A673 (cell line): ENCODE measurements around the gene ARHGEF40. TPM values are rescaled to one million over a fixed set of nuclear protein-coding genes. Genes with fewer than 3 reads are reported as not detected.

Source experiments
- BruUV-seq: library from RNA; stranded (reverse); fragments of 400-500 nt; replicated peaks from 2 replicates; lab custom pipeline; 2021; lab: Mats Ljungman, UMichigan
- CTCF ChIA-PET: fragments of 300-600 bp; sonication (Branson Sonifier 250); formaldehyde crosslinking; loops from one replicate; lab custom pipeline; 2022; ENCODE audit warnings: antibody characterized with exemption; lab: Charles Lee
- POLR2A ChIA-PET: fragments of 300-600 bp; sonication (Branson Sonifier 250); formaldehyde crosslinking; loops from one replicate; lab custom pipeline; 2022; ENCODE audit warnings: antibody characterized with exemption; ENCODE audit not compliant: low non-redundant PET; lab: Charles Lee
- DNase-seq: peaks from one replicate; pipeline ENCODE4 v3.0.0-alpha.2; 2015; ENCODE audit warnings: low spot score
- H3K27ac ChIP-seq: fragments of 200-600 bp; sonication (generic); 2 replicates; pipeline ENCODE4 v1.5.1; 2016; ENCODE audit warnings: mixed run types, low read depth, mild to moderate bottlenecking, mixed read lengths, antibody characterized with exemption, low read length; ENCODE audit not compliant: poor library complexity, severe bottlenecking
- H3K27me3 ChIP-seq: fragments of 200-600 bp; sonication (generic); replicated peaks from 2 replicates; pipeline ENCODE4 v1.6.1; 2017; ENCODE audit warnings: mixed run types, low read depth, mild to moderate bottlenecking, mixed read lengths, antibody characterized with exemption, low read length; ENCODE audit not compliant: insufficient read depth, poor library complexity
- H3K36me3 ChIP-seq: fragments of 200-600 bp; sonication (generic); 2 replicates; pipeline ENCODE4 v1.6.1; 2016; ENCODE audit warnings: mixed run types, mild to moderate bottlenecking, mixed read lengths, antibody characterized with exemption, low read length; ENCODE audit not compliant: insufficient read depth, poor library complexity, severe bottlenecking
- H3K4me1 ChIP-seq: fragments of 200-600 bp; sonication (generic); 2 replicates; pipeline ENCODE4 v1.6.1; 2017; ENCODE audit warnings: mixed run types, mild to moderate bottlenecking, mixed read lengths, antibody characterized with exemption, low read length; ENCODE audit not compliant: insufficient read depth, poor library complexity, severe bottlenecking
- H3K4me3 ChIP-seq: fragments of 200-600 bp; sonication (generic); 2 replicates; pipeline ENCODE4 v1.5.1; 2016; ENCODE audit warnings: low read depth, mixed run types, mild to moderate bottlenecking, mixed read lengths, low read length; ENCODE audit not compliant: poor library complexity, severe bottlenecking
- H3K9me3 ChIP-seq: fragments of 200-600 bp; sonication (generic); 2 replicates; pipeline ENCODE4 v1.6.1; 2016; ENCODE audit warnings: mixed run types, low read depth, mild to moderate bottlenecking, mixed read lengths, antibody characterized with exemption, low read length; ENCODE audit not compliant: poor library complexity, severe bottlenecking
- EZH2 ChIP-seq: fragments of 200-600 bp; sonication (generic); IDR thresholded peaks from 2 replicates; pipeline ENCODE4 v1.6.1; 2017; ENCODE audit warnings: borderline replicate concordance, low read depth, mild to moderate bottlenecking, mixed read lengths, antibody characterized with exemption, low read length; ENCODE audit not compliant: poor library complexity, severe bottlenecking
- intact Hi-C: fragments of 100-400 bp; cut with micrococcal nuclease; formaldehyde crosslinking; loops from one replicate; pipeline ENCODE4 v1.10.0; 2022; ENCODE audit not compliant: unreplicated experiment
- total RNA-seq: library from RNA; stranded (reverse); gene quantifications from 2 replicates; pipeline ENCODE4 v1.2.3, GENCODE V29; 2021
- TF ChIP-seq, protein P1 (sequence below): fragments of 300-800, 200-600 bp; sonication (generic); conservative IDR thresholded peaks from 2 replicates; pipeline ENCODE4 v1.5.1; 2017; ENCODE audit warnings: low read depth, mild to moderate bottlenecking, antibody characterized with exemption, low read length, moderate library complexity, mixed read lengths

Gene ARHGEF40
- total RNA-seq, 1 experiment from 2014 or later, result 89.6 TPM

DNA sequence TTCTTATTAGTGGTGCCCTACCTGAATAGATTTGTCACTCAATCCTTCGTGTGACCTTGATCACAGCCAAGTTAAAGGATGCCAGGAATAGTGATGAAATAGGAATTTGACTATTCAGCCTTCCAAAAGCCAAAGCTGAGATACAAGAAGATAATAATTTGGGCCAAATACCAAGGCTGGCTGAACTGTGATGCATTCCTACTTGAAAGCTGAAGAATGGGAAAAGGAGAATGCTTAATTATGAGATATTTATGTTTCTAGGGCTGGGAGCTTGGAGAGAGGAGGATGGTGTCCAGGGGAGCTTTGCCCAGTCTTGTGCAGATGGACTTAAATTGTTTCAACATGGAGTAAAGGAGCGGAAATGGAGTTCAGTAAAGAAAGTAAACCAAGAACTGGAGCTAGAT is 22.7 kb upstream of the ARHGEF40 start:
- intact Hi-C loops, result no loop called here
- no peaks in the 10 kb centered on the region for H3K9me3 ChIP-seq
- TF ChIP-seq, protein P1, sequence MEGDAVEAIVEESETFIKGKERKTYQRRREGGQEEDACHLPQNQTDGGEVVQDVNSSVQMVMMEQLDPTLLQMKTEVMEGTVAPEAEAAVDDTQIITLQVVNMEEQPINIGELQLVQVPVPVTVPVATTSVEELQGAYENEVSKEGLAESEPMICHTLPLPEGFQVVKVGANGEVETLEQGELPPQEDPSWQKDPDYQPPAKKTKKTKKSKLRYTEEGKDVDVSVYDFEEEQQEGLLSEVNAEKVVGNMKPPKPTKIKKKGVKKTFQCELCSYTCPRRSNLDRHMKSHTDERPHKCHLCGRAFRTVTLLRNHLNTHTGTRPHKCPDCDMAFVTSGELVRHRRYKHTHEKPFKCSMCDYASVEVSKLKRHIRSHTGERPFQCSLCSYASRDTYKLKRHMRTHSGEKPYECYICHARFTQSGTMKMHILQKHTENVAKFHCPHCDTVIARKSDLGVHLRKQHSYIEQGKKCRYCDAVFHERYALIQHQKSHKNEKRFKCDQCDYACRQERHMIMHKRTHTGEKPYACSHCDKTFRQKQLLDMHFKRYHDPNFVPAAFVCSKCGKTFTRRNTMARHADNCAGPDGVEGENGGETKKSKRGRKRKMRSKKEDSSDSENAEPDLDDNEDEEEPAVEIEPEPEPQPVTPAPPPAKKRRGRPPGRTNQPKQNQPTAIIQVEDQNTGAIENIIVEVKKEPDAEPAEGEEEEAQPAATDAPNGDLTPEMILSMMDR, result no peak
- TF ChIP-seq EZH2, result no peak
- POLR2A ChIA-PET, result no interaction called here
- H3K27ac ChIP-seq, result no peak overlapping the region
- H3K27me3 ChIP-seq, result no peaks in the 10 kb centered on the region
- H3K36me3 ChIP-seq, result no peaks in the 10 kb centered on the region
- CTCF ChIA-PET, result no interaction called here
- DNase-seq, result no peak
- H3K4me1 ChIP-seq, result no peaks in the 10 kb centered on the region
- no TSS peak for BruUV-seq
- H3K4me3 ChIP-seq, result no peak overlapping the region

DNA sequence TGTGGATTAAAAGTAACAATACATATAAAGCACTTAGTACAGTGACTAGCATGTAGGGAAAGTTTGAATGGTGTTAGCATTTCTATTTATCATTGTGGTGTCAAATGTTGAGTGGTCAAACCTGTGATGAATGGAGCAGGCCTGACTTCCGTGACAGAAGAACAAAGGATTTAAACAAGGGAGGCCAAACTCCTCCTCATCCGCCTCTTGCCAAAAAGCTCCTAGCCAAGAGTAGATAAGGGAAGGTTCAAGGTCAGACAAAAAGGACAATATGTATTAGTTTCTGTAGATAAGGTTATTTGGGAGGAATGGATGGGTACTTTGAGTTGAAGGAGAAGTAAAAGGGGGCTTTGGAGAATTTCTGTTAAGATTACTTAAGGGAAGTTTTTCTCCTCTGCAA is 21.5 kb upstream of the ARHGEF40 start:
- Histone ChIP-seq H3K9me3 (no peaks in the 10 kb centered on the region), H3K36me3 (no peaks in the 10 kb centered on the region), H3K27ac (no peak overlapping the region), H3K4me1 (no peaks in the 10 kb centered on the region), H3K27me3 (no peaks in the 10 kb centered on the region), H3K4me3 (no peak overlapping the region)
- TF ChIP-seq EZH2, result no peak
- TF ChIP-seq, protein P1, result no peak
- no TSS peak for BruUV-seq
- ChIA-PET CTCF (no interaction called here), POLR2A (no interaction called here)
- intact Hi-C loops, result no loop called here
- DNase-seq, result no peak

DNA sequence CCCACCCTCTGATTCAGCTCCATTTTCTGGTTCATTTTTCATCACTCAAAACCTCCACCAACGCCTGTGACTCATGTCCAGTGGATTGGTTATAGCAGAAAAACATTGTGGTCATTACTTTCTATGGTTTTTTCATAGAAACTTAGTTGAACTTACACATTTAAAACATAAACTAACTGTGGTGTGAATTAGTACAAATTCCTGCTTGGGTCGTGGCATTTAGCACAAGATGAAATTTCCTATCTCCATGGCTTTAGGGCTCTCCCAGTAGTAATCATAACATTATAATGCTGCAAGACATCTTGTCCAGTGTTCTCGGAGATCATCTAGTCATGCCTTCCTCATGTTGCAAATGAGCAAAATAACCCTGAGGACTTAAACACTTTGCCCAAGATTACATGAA is 20.8 kb upstream of the ARHGEF40 start:
- CTCF ChIA-PET, result no interaction called here

More for the DNA sequence above, 20.8 kb upstream of the ARHGEF40 start:
- POLR2A ChIA-PET, result no interaction called here
- Histone ChIP-seq H3K36me3 (no peaks in the 10 kb centered on the region), H3K4me3 (no peak overlapping the region), H3K27ac (no peak overlapping the region), H3K9me3 (no peaks in the 10 kb centered on the region), H3K27me3 (no peaks in the 10 kb centered on the region), H3K4me1 (no peaks in the 10 kb centered on the region)
- intact Hi-C loops, result no loop called here
- BruUV-seq, result no TSS peak
- no peak for TF ChIP-seq EZH2
- TF ChIP-seq, protein P1, result no peak
- no peak for DNase-seq
